Progenitor cell of endocrine pancreas (in vitro differentiated cells): ENCODE measurements around the gene TMSB4X. TPM values are rescaled to one million over a fixed set of nuclear protein-coding genes. Genes with fewer than 3 reads are reported as not detected.

ENCODE experiments used
- DNase-seq: peaks from one replicate; pipeline ENCODE4 v3.0.0; 2021; ENCODE audit warnings: low spot score; ENCODE audit not compliant: unreplicated experiment
- H3K27ac Mint-ChIP-seq: 2 replicates; pipeline ENCODE4 v1.8.0; 2021; ENCODE audit warnings: mild to moderate bottlenecking, moderate library complexity, mixed read lengths
- H3K27me3 Mint-ChIP-seq: 2 replicates; pipeline ENCODE4 v1.8.0; 2021; ENCODE audit warnings: mixed read lengths
- H3K36me3 Mint-ChIP-seq: 2 replicates; pipeline ENCODE4 v1.8.0; 2022; ENCODE audit warnings: mixed read lengths; ENCODE audit not compliant: insufficient read depth
- H3K4me1 Mint-ChIP-seq: 2 replicates; pipeline ENCODE4 v1.8.0; 2021; ENCODE audit warnings: low read depth, mixed read lengths
- H3K4me3 Mint-ChIP-seq: 2 replicates; pipeline ENCODE4 v1.8.0; 2021; ENCODE audit warnings: low read depth, mild to moderate bottlenecking, moderate library complexity, mixed read lengths
- H3K9me3 Mint-ChIP-seq: 2 replicates; pipeline ENCODE4 v1.8.0; 2021; ENCODE audit warnings: low read depth, mixed read lengths
- CTCF ChIP-seq: fragments of 200-600 bp; sonication (generic); IDR thresholded peaks from one replicate; pipeline ENCODE4 v1.5.0; 2021; ENCODE audit warnings: antibody characterized with exemption, mild to moderate bottlenecking; ENCODE audit not compliant: unreplicated experiment
- total RNA-seq: library from RNA; stranded (reverse); gene quantifications from 2 replicates; pipeline ENCODE4 v1.2.1, GENCODE V29; 2021

TMSB4X gene
- total RNA-seq, 1 donor from 2014 or later: 1,699 TPM

GRCh38 chrX:12989461-12989860 lies 14.6 kb downstream of the TMSB4X start:
- TF ChIP-seq CTCF: no peak
- Mint-ChIP-seq H3K9me3 (peaks cover 32% of the 10 kb centered on the region), H3K27me3 (no peaks in the 10 kb centered on the region), H3K4me1 (peaks cover 23% of the 10 kb centered on the region), H3K36me3 (peaks cover 3% of the 10 kb centered on the region), H3K27ac (peak overlapping the region; percentile 94), H3K4me3 (no peak overlapping the region)
- DNase-seq: no peak

GRCh38 chrX:12991575-12991974 lies 16.7 kb downstream of the TMSB4X start:
- H3K4me3 Mint-ChIP-seq: no peak overlapping the region
- DNase-seq: no peak
- H3K9me3 Mint-ChIP-seq: peaks cover 33% of the 10 kb centered on the region
- peaks cover 20% of the 10 kb centered on the region for H3K4me1 Mint-ChIP-seq
- no peak for TF ChIP-seq CTCF
- H3K36me3 Mint-ChIP-seq: no peaks in the 10 kb centered on the region
- H3K27ac Mint-ChIP-seq: no peak overlapping the region
- H3K27me3 Mint-ChIP-seq: no peaks in the 10 kb centered on the region

GRCh38 chrX:12992544-12993118 lies 17.7 kb downstream of the TMSB4X start:
- Mint-ChIP-seq H3K27ac (no peak overlapping the region), H3K27me3 (no peaks in the 10 kb centered on the region), H3K4me3 (no peak overlapping the region), H3K36me3 (no peaks in the 10 kb centered on the region), H3K9me3 (peaks cover 26% of the 10 kb centered on the region), H3K4me1 (peaks cover 24% of the 10 kb centered on the region)
- DNase-seq: no peak
- no peak for TF ChIP-seq CTCF

- no peak for DNase-seq
- no peaks in the 10 kb centered on the region for H3K27me3 Mint-ChIP-seq
- H3K36me3 Mint-ChIP-seq: no peaks in the 10 kb centered on the region
- H3K27ac Mint-ChIP-seq: no peak overlapping the region
- no peak for TF ChIP-seq CTCF
- H3K4me1 Mint-ChIP-seq: peaks cover 28% of the 10 kb centered on the region
- no peak overlapping the region for H3K4me3 Mint-ChIP-seq
- H3K9me3 Mint-ChIP-seq: peaks cover 21% of the 10 kb centered on the region
These were observed 18.9 kb downstream of the TMSB4X start for GRCh38 chrX:12993826-12994225.

GRCh38 chrX:12994321-12994720 lies 19.4 kb downstream of the TMSB4X start:
- Mint-ChIP-seq H3K36me3 (no peaks in the 10 kb centered on the region), H3K9me3 (peaks cover 21% of the 10 kb centered on the region), H3K4me3 (no peak overlapping the region), H3K27ac (no peak overlapping the region), H3K27me3 (no peaks in the 10 kb centered on the region), H3K4me1 (peaks cover 27% of the 10 kb centered on the region)
- no peak for DNase-seq
- no peak for TF ChIP-seq CTCF
